ENCODE data around the gene SPOCK1.

The SPOCK1 gene

DNA sequence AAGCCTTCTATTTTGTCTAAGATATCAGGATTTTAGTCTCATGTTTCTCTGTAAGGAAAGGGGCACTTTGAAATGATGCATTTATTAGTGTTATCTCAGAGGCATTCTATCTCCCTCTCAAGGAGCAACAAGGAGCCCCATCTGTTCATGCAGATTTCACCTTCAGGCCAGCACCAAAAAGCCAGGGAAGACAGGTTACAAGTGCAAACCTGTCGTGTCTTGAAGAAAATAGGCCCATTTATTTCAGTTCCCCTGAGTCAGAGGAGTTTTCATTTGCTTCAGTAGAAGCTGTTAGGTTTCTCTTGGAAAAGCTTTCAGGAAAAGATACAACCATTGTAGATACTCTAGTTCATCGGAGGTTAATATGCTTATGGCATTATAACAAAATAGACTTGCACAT is 97.2 kb downstream of the SPOCK1 start:
- no peak overlapping the region for H3K27ac ChIP-seq (ENCODE audit: insufficient read depth in 1 of 2, low read depth in 1 of 2, low read length in 2 of 2, poor library complexity in 1 of 2, severe bottlenecking in 2 of 2)
- CTCF ChIA-PET = no interaction called here
- H3K36me3 ChIP-seq (ENCODE audit: control insufficient read depth in 4 of 4, insufficient read depth in 4 of 4, low read length in 3 of 4) = no peaks in the 10 kb centered on the region
- no peaks in the 10 kb centered on the region for H3K9me3 ChIP-seq (ENCODE audit: control extremely low read depth in 1 of 5, control insufficient read depth in 4 of 5, insufficient read depth in 2 of 5, low read depth in 1 of 5, low read length in 4 of 5)
- H3K27me3 ChIP-seq (replicated peaks in 2 of 5; ENCODE audit: control insufficient read depth in 4 of 5, insufficient read depth in 5 of 5, low read length in 4 of 5) = peaks cover 0 to 6% (median 5%) of the 10 kb centered on the region in 5 experiments
- no peak overlapping the region for H3K4me3 ChIP-seq (ENCODE audit: control insufficient read depth in 1 of 7, extremely low read depth in 1 of 7, insufficient read depth in 4 of 7, low read depth in 2 of 7, low read length in 6 of 7)
- H3K4me1 ChIP-seq (ENCODE audit: control extremely low read depth in 1 of 4, control insufficient read depth in 4 of 4, insufficient read depth in 4 of 4, low read length in 3 of 4) = no peaks in the 10 kb centered on the region
- 80% methylated on average over 1 of the region's 2 CpGs for WGBS (ENCODE audit: insufficient coverage)
- POLR2A ChIA-PET = no interaction called here
- DNase-seq = no peak

DNA sequence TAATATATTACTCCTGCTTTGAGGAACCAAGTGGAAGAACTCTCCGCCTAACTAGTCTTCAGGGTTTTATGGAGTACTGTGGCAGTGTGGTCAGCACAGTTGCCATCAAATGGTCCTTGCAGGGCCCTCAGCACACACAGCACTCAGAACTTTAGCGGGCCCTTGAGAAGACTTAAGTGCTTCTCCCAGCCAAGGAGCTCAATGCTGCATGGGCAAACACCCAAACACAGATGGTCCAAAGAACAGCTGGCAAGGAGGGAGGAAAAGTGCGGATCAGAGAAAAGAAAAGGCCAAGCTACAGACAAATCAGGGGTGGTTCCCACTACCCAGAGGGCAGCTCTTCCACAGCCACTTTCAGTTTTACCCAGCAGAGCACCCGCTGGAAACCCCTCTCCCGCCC is 98.6 kb downstream of the SPOCK1 start:
- Histone ChIP-seq H3K4me3 (ENCODE audit: control insufficient read depth in 1 of 7, extremely low read depth in 1 of 7, insufficient read depth in 4 of 7, low read depth in 2 of 7, low read length in 6 of 7) (no peak overlapping the region), H3K4me1 (ENCODE audit: control extremely low read depth in 1 of 4, control insufficient read depth in 4 of 4, insufficient read depth in 4 of 4, low read length in 3 of 4) (no peaks in the 10 kb centered on the region), H3K27me3 (replicated peaks in 2 of 5; ENCODE audit: control insufficient read depth in 4 of 5, insufficient read depth in 5 of 5, low read length in 4 of 5) (peaks cover 0 to 5% (median 2%) of the 10 kb centered on the region in 5 experiments), H3K27ac (ENCODE audit: insufficient read depth in 1 of 2, low read depth in 1 of 2, low read length in 2 of 2, poor library complexity in 1 of 2, severe bottlenecking in 2 of 2) (no peak overlapping the region), H3K9me3 (ENCODE audit: control extremely low read depth in 1 of 5, control insufficient read depth in 4 of 5, insufficient read depth in 2 of 5, low read depth in 1 of 5, low read length in 4 of 5) (no peaks in the 10 kb centered on the region), H3K36me3 (ENCODE audit: control insufficient read depth in 4 of 4, insufficient read depth in 4 of 4, low read length in 3 of 4) (no peaks in the 10 kb centered on the region)
- ChIA-PET POLR2A (no interaction called here), CTCF (no interaction called here)
- WGBS (ENCODE audit: insufficient coverage) = 92% methylated on average over 4 of the region's 5 CpGs
- DNase-seq = no peak

DNA sequence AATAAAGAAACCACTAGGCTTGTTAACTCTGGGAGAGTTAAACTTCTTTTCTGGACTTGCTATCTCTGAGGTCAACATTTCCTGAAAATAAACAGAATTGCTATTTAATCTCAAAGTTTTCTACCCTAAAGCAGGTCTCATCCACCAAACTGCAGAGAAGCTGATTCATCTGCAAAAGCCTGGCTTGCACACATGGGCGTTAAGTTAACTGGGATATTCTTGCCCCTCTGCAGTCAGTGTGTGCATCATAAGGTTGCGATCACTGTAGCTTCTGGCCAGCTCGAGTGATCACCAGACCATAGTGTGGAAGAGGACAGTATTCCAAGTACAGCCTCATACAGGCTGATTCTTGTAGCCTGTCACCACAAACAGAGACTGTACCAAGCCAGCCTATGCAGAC is 99.2 kb downstream of the SPOCK1 start:
- Histone ChIP-seq H3K36me3 (ENCODE audit: control insufficient read depth in 4 of 4, insufficient read depth in 4 of 4, low read length in 3 of 4) (no peaks in the 10 kb centered on the region), H3K4me1 (ENCODE audit: control extremely low read depth in 1 of 4, control insufficient read depth in 4 of 4, insufficient read depth in 4 of 4, low read length in 3 of 4) (no peaks in the 10 kb centered on the region), H3K4me3 (ENCODE audit: control insufficient read depth in 1 of 7, extremely low read depth in 1 of 7, insufficient read depth in 4 of 7, low read depth in 2 of 7, low read length in 6 of 7) (no peak overlapping the region), H3K27ac (ENCODE audit: insufficient read depth in 1 of 2, low read depth in 1 of 2, low read length in 2 of 2, poor library complexity in 1 of 2, severe bottlenecking in 2 of 2) (no peak overlapping the region), H3K27me3 (replicated peaks in 2 of 5; ENCODE audit: control insufficient read depth in 4 of 5, insufficient read depth in 5 of 5, low read length in 4 of 5) (peaks cover 0 to 5% (median 3%) of the 10 kb centered on the region in 5 experiments), H3K9me3 (ENCODE audit: control extremely low read depth in 1 of 5, control insufficient read depth in 4 of 5, insufficient read depth in 2 of 5, low read depth in 1 of 5, low read length in 4 of 5) (no peaks in the 10 kb centered on the region)
- no peak for DNase-seq
- ChIA-PET POLR2A (no interaction called here), CTCF (no interaction called here)
- 93% methylated on average over 3 of the region's 3 CpGs for WGBS (ENCODE audit: insufficient coverage)

DNA sequence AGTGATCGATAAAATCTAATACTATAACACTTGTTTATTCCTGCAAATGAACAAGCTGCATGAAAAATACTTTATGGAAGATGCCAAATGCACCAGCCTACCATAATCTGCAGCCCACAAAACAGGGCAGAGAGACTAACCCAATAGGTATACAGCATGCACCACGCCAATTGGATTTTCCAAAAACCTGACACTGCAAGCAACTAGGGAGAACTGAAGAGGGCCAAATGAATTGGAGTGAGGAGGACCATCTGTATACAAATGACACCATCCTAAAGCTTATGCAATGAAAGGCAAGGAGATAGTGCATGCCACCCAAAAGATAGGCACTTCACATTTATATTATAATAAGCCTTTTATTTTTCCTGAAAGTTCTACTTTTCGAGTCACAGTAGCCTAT is 100.4 kb downstream of the SPOCK1 start:
- no peaks in the 10 kb centered on the region for H3K36me3 ChIP-seq (ENCODE audit: control insufficient read depth in 4 of 4, insufficient read depth in 4 of 4, low read length in 3 of 4)
- peaks cover 0 to 6% (median 4%) of the 10 kb centered on the region in 5 experiments for H3K27me3 ChIP-seq (replicated peaks in 2 of 5; ENCODE audit: control insufficient read depth in 4 of 5, insufficient read depth in 5 of 5, low read length in 4 of 5)
- 86% methylated on average over 1 of the region's 3 CpGs for WGBS (ENCODE audit: insufficient coverage)
- no peaks in the 10 kb centered on the region for H3K9me3 ChIP-seq (ENCODE audit: control extremely low read depth in 1 of 5, control insufficient read depth in 4 of 5, insufficient read depth in 2 of 5, low read depth in 1 of 5, low read length in 4 of 5)
- ChIA-PET POLR2A (interaction anchor here (0.5 kb wide), 1 partner anchor 355 kb away, joined by 5 read pairs; no protein-coding TSS in a partner anchor), CTCF (no interaction called here)
- no peak overlapping the region for H3K4me3 ChIP-seq (ENCODE audit: control insufficient read depth in 1 of 7, extremely low read depth in 1 of 7, insufficient read depth in 4 of 7, low read depth in 2 of 7, low read length in 6 of 7)
- H3K27ac ChIP-seq (ENCODE audit: insufficient read depth in 1 of 2, low read depth in 1 of 2, low read length in 2 of 2, poor library complexity in 1 of 2, severe bottlenecking in 2 of 2) = no peak overlapping the region
- no peak for DNase-seq
- no peaks in the 10 kb centered on the region for H3K4me1 ChIP-seq (ENCODE audit: control extremely low read depth in 1 of 4, control insufficient read depth in 4 of 4, insufficient read depth in 4 of 4, low read length in 3 of 4)

DNA sequence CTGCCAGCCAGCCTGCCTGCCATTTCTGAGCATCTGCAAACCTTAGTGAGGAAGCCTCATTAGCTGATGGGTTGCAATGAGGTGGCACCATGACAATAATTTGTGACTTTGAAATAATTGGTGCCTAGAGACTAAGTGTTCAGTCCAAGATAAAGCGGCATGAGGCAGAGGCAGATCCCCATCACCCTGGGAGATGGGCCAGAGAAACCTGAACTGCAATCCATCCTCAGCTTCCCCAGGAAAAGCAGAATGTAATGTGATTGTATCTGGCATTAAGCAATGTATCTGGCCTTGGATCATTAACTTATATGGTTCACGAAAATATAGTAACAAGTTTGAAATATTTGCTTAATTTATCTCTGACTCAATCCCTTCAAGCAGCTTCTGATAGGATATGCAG is 101.0 kb downstream of the SPOCK1 start:
- no peak overlapping the region for H3K27ac ChIP-seq (ENCODE audit: insufficient read depth in 1 of 2, low read depth in 1 of 2, low read length in 2 of 2, poor library complexity in 1 of 2, severe bottlenecking in 2 of 2)
- H3K9me3 ChIP-seq (ENCODE audit: control extremely low read depth in 1 of 5, control insufficient read depth in 4 of 5, insufficient read depth in 2 of 5, low read depth in 1 of 5, low read length in 4 of 5) = no peaks in the 10 kb centered on the region
- H3K4me3 ChIP-seq (ENCODE audit: control insufficient read depth in 1 of 7, extremely low read depth in 1 of 7, insufficient read depth in 4 of 7, low read depth in 2 of 7, low read length in 6 of 7) = no peak overlapping the region
- POLR2A ChIA-PET = interaction anchor here (0.5 kb wide), 1 partner anchor 356 kb away, joined by 5 read pairs; no protein-coding TSS in a partner anchor
- no peaks in the 10 kb centered on the region for H3K4me1 ChIP-seq (ENCODE audit: control extremely low read depth in 1 of 4, control insufficient read depth in 4 of 4, insufficient read depth in 4 of 4, low read length in 3 of 4)
- peaks cover 0 to 6% (median 4%) of the 10 kb centered on the region in 5 experiments for H3K27me3 ChIP-seq (replicated peaks in 2 of 5; ENCODE audit: control insufficient read depth in 4 of 5, insufficient read depth in 5 of 5, low read length in 4 of 5)
- DNase-seq = no peak
- no peaks in the 10 kb centered on the region for H3K36me3 ChIP-seq (ENCODE audit: control insufficient read depth in 4 of 4, insufficient read depth in 4 of 4, low read length in 3 of 4)
- CTCF ChIA-PET = no interaction called here
- WGBS (ENCODE audit: insufficient coverage) = 100% methylated on average over 1 of the region's 2 CpGs

DNA sequence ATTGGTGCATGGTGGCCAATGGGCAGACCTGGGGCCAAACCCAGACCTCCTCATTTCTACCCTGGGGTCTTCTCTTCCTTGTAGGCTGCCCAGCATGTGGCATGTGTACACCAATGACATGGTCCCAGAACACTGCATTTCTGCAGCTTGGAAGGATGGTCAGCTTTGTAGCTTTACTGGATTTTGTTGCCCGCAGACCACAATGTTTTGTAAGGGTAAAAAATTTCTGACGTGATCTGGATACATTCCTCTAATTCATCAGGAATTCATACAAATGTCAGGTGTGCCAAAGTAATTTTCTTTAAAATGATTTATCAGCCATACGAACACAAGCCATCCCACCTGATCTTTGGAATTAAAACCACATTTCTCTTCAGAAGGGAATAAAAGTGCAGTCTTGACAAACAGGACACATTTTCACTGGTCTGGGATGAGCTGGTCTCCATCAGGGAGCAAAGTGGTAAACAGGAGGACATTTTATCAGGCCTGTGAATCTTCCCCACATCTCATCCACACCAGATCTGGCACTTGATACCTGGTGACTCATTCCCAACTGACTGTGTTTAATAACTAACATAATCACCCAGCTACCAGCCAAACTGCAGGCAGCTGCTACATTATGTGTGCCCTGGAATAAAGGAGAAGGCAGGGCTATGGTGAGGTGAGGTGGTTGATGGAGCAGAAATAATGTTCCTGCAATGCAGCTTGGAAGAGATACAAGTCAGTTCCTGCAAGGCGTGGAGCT is 103.9 kb downstream of the SPOCK1 start:
- ChIA-PET CTCF (interaction anchor here (1.2 kb wide), 1 partner anchor 10 kb away, joined by 3 read pairs; no protein-coding TSS in a partner anchor), POLR2A (no interaction called here)
- H3K36me3 ChIP-seq (ENCODE audit: control insufficient read depth in 4 of 4, insufficient read depth in 4 of 4, low read length in 3 of 4) = no peaks in the 10 kb centered on the region
- no peaks in the 10 kb centered on the region for H3K4me1 ChIP-seq (ENCODE audit: control extremely low read depth in 1 of 4, control insufficient read depth in 4 of 4, insufficient read depth in 4 of 4, low read length in 3 of 4)
- H3K4me3 ChIP-seq (ENCODE audit: control insufficient read depth in 1 of 7, extremely low read depth in 1 of 7, insufficient read depth in 4 of 7, low read depth in 2 of 7, low read length in 6 of 7) = no peak overlapping the region
- H3K27ac ChIP-seq (ENCODE audit: insufficient read depth in 1 of 2, low read depth in 1 of 2, low read length in 2 of 2, poor library complexity in 1 of 2, severe bottlenecking in 2 of 2) = no peak overlapping the region
- DNase-seq = no peak
- H3K27me3 ChIP-seq (replicated peaks in 2 of 5; ENCODE audit: control insufficient read depth in 4 of 5, insufficient read depth in 5 of 5, low read length in 4 of 5) = peaks cover 0 to 6% (median 2%) of the 10 kb centered on the region in 5 experiments
- H3K9me3 ChIP-seq (ENCODE audit: control extremely low read depth in 1 of 5, control insufficient read depth in 4 of 5, insufficient read depth in 2 of 5, low read depth in 1 of 5, low read length in 4 of 5) = no peaks in the 10 kb centered on the region
- 94% methylated on average over 4 of the region's 4 CpGs for WGBS (ENCODE audit: insufficient coverage)

DNA sequence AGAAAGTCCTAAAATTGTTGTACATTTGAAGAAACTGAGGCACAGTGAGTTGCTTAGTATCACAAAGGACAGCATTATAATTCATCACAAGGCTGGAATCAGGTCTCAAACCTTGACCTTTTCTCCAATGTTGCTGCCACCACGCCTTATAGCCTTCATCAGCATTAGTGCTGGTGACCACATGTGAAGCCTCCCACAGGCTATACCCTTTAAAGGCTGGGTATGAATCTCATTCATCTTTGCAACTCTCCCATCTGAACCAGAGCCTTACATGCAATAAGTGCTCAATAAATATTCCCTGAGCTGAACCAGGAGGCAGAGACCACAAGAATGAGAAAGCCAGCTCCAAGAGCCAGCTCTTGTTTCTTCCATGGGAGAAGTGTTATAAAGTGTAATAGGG is 104.7 kb downstream of the SPOCK1 start:
- H3K9me3 ChIP-seq (ENCODE audit: control extremely low read depth in 1 of 5, control insufficient read depth in 4 of 5, insufficient read depth in 2 of 5, low read depth in 1 of 5, low read length in 4 of 5) = no peaks in the 10 kb centered on the region
- no peak for DNase-seq
- no peak overlapping the region for H3K27ac ChIP-seq (ENCODE audit: insufficient read depth in 1 of 2, low read depth in 1 of 2, low read length in 2 of 2, poor library complexity in 1 of 2, severe bottlenecking in 2 of 2)
- WGBS (ENCODE audit: insufficient coverage) = 100% methylated on average over 1 of the region's 1 CpG
- H3K4me3 ChIP-seq (ENCODE audit: control insufficient read depth in 1 of 7, extremely low read depth in 1 of 7, insufficient read depth in 4 of 7, low read depth in 2 of 7, low read length in 6 of 7) = no peak overlapping the region
- no peaks in the 10 kb centered on the region for H3K4me1 ChIP-seq (ENCODE audit: control extremely low read depth in 1 of 4, control insufficient read depth in 4 of 4, insufficient read depth in 4 of 4, low read length in 3 of 4)
- H3K27me3 ChIP-seq (replicated peaks in 2 of 5; ENCODE audit: control insufficient read depth in 4 of 5, insufficient read depth in 5 of 5, low read length in 4 of 5) = peaks cover 0 to 6% (median 2%) of the 10 kb centered on the region in 5 experiments
- ChIA-PET CTCF (interaction anchor here (1.2 kb wide), 1 partner anchor 11 kb away, joined by 3 read pairs; no protein-coding TSS in a partner anchor), POLR2A (no interaction called here)
- H3K36me3 ChIP-seq (ENCODE audit: control insufficient read depth in 4 of 4, insufficient read depth in 4 of 4, low read length in 3 of 4) = no peaks in the 10 kb centered on the region
